HCT116 (cell line): ENCODE data around the gene YY1. TPM values are rescaled to one million over a fixed set of nuclear protein-coding genes. Genes with fewer than 3 reads are reported as not detected.

Experiments used
- ATAC-seq: fragments of 200-7000 bp; cut with Tn5 transposase; 2 replicates; pipeline ENCODE4 v1.9.1; 2020; ENCODE audit warnings: mild to moderate bottlenecking, moderate library complexity
- BruUV-seq: library from RNA; stranded (reverse); fragments of 400-500 nt; replicated peaks from 2 replicates; lab custom pipeline; 2021; lab: Mats Ljungman, UMichigan
- CTCF ChIA-PET: fragments of 300-600 bp; sonication (Branson Sonifier 250); formaldehyde crosslinking; loops from one replicate; lab custom pipeline; 2021; ENCODE audit warnings: antibody characterized with exemption; lab: Charles Lee
- POLR2A ChIA-PET: fragments of 300-600, 350-600 bp; sonication (Branson Sonifier 250); formaldehyde crosslinking; loops from one replicate; lab custom pipeline; 2021; ENCODE audit warnings: antibody characterized with exemption; lab: Charles Lee
- RAD21 ChIA-PET, 2 experiments: fragments of 300-600 bp; sonication (Branson Sonifier 250); formaldehyde crosslinking; loops; one replicate each; lab custom pipeline; 2023; ENCODE audit warnings: low total read pairs in 2 of 2; ENCODE audit not compliant: uncharacterized antibody in 2 of 2, unreplicated experiment in 2 of 2, low non-redundant PET in 1 of 2; lab: Charles Lee
- DNase-seq: peaks from one replicate; pipeline ENCODE4 v3.0.0-alpha.2; 2010; ENCODE audit warnings: low read depth, low spot score
- H2AFZ ChIP-seq: fragments of 200-600 bp; shearing (Covaris generic), sonication (generic); 2 replicates; pipeline ENCODE4 v1.6.1; 2017; ENCODE audit warnings: low read depth, mixed run types, mixed read lengths, antibody characterized with exemption, low read length; ENCODE audit not compliant: poor library complexity, severe bottlenecking
- H3K27ac ChIP-seq: 2 replicates; pipeline ENCODE4 v1.5.1; 2012; ENCODE audit warnings: low read depth, low read length
- H3K27me3 ChIP-seq: fragments of 200-600 bp; sonication (generic); 2 replicates; pipeline ENCODE4 v1.6.1; 2016; ENCODE audit warnings: mixed run types, low read length, mixed read lengths; ENCODE audit not compliant: insufficient read depth
- H3K36me3 ChIP-seq, 2 experiments: fragments of 200-500 bp in 1 of 2; fragments of 200-600 bp in 1 of 2; sonication (Bioruptor generic) in 1 of 2; sonication (generic) in 1 of 2; 2 replicates each; pipeline versions ENCODE4 v1.5.1 to v1.6.1; 2014 to 2016; ENCODE audit warnings: low read length in 2 of 2, inconsistent platforms in 1 of 2, mixed read lengths in 1 of 2, mixed run types in 1 of 2; ENCODE audit not compliant: insufficient read depth in 2 of 2, control insufficient read depth in 1 of 2
- H3K4me1 ChIP-seq, 2 experiments: fragments of 200-600 bp in 1 of 2; sonication (generic) in 1 of 2; 2 replicates each; pipeline versions ENCODE4 v1.5.1 to v1.6.1; 2012 to 2017; ENCODE audit warnings: low read length in 2 of 2, inconsistent platforms in 1 of 2, mild to moderate bottlenecking in 1 of 2, mixed read lengths in 1 of 2, mixed run types in 1 of 2, moderate library complexity in 1 of 2; ENCODE audit not compliant: insufficient read depth in 2 of 2, control insufficient read depth in 1 of 2
- H3K4me2 ChIP-seq: fragments of 200-600 bp; sonication (generic); 2 replicates; pipeline ENCODE4 v1.6.1; 2017; ENCODE audit warnings: mixed run types, low read length, mixed read lengths
- H3K4me3 ChIP-seq, 2 experiments: fragments of 200-600 bp in 1 of 2; sonication (generic) in 1 of 2; replicated peaks in 1 of 2; 2 replicates each; pipeline ENCODE4 v1.5.1; 2011 to 2016; ENCODE audit warnings: low read length in 2 of 2, control low read depth in 1 of 2, low read depth in 1 of 2, mild to moderate bottlenecking in 1 of 2, mixed read lengths in 1 of 2, mixed run types in 1 of 2
- H3K79me2 ChIP-seq: fragments of 200-600 bp; sonication (generic); 2 replicates; pipeline ENCODE4 v1.6.1; 2017; ENCODE audit warnings: mild to moderate bottlenecking, mixed run types, low read length, moderate library complexity, mixed read lengths; ENCODE audit not compliant: insufficient read depth
- H3K9ac ChIP-seq: fragments of 200-600 bp; sonication (generic); 2 replicates; pipeline ENCODE4 v1.6.1; 2016; ENCODE audit warnings: low read length, mixed read lengths
- H3K9me2 ChIP-seq: fragments of 200-600 bp; sonication (generic), shearing (Covaris generic); 2 replicates; pipeline ENCODE4 v1.6.1; 2017; ENCODE audit warnings: mixed run types, mild to moderate bottlenecking, moderate library complexity; ENCODE audit not compliant: insufficient read depth
- H3K9me3 ChIP-seq, 2 experiments: fragments of 200-500 bp in 1 of 2; fragments of 200-600 bp in 1 of 2; sonication (Bioruptor generic) in 1 of 2; sonication (generic) in 1 of 2; 2 replicates each; pipeline ENCODE4 v1.6.1; 2014 to 2017; ENCODE audit warnings: low read length in 2 of 2, mixed read lengths in 2 of 2, inconsistent platforms in 1 of 2, low read depth in 1 of 2, mild to moderate bottlenecking in 1 of 2, mixed run types in 1 of 2, moderate library complexity in 1 of 2; ENCODE audit not compliant: control insufficient read depth in 1 of 2, insufficient read depth in 1 of 2
- H4K20me1 ChIP-seq: fragments of 200-600 bp; sonication (generic), shearing (Covaris generic); 2 replicates; pipeline ENCODE4 v1.6.1; 2017; ENCODE audit warnings: mixed run types, mild to moderate bottlenecking, moderate library complexity; ENCODE audit not compliant: insufficient read depth
- CBX3 ChIP-seq: IDR thresholded peaks from 2 replicates; pipeline ENCODE4 v1.6.1; 2012; ENCODE audit warnings: low read depth
- CEBPB ChIP-seq: IDR thresholded peaks from 2 replicates; pipeline ENCODE4 v1.6.1; 2012; ENCODE audit warnings: low read depth
- EGR1 ChIP-seq: IDR thresholded peaks from 2 replicates; pipeline ENCODE4 v1.6.1; 2012; ENCODE audit warnings: low read depth
- ELF1 ChIP-seq: IDR thresholded peaks from 2 replicates; pipeline ENCODE4 v1.6.1; 2012; ENCODE audit warnings: low read depth, borderline replicate concordance
- EZH2 ChIP-seq: fragments of 200-600 bp; sonication (generic); IDR thresholded peaks from 2 replicates; pipeline ENCODE4 v1.6.1; 2017; ENCODE audit warnings: antibody characterized with exemption, mixed run types
- EZH2phosphoT487 ChIP-seq: fragments of 200-600 bp; IDR thresholded peaks from 2 replicates; pipeline ENCODE4 v1.6.1; 2018; ENCODE audit warnings: antibody characterized with exemption, borderline replicate concordance
- FOSL1 ChIP-seq: IDR thresholded peaks from 2 replicates; pipeline ENCODE4 v1.6.1; 2012; ENCODE audit warnings: low read depth
- JUND ChIP-seq: IDR thresholded peaks from 2 replicates; pipeline ENCODE4 v1.6.1; 2012
- POLR2A ChIP-seq: IDR thresholded peaks from 2 replicates; pipeline ENCODE4 v1.7.0; 2011; ENCODE audit warnings: borderline replicate concordance; ENCODE audit not compliant: insufficient read depth, insufficient read length; ENCODE audit errors: extremely low read depth
- RAD21 ChIP-seq: IDR thresholded peaks from 2 replicates; pipeline ENCODE4 v1.6.1; 2012; ENCODE audit warnings: low read depth, mild to moderate bottlenecking
- SIN3A ChIP-seq: IDR thresholded peaks from 2 replicates; pipeline ENCODE4 v1.6.1; 2012; ENCODE audit warnings: low read depth
- SP1 ChIP-seq: IDR thresholded peaks from 2 replicates; pipeline ENCODE4 v1.6.1; 2012; ENCODE audit warnings: low read depth
- SRF ChIP-seq: IDR thresholded peaks from 2 replicates; pipeline ENCODE4 v1.6.1; 2012; ENCODE audit warnings: low read depth
- TCF7L2 ChIP-seq: IDR thresholded peaks from 2 replicates; pipeline ENCODE4 v1.7.0; 2011; ENCODE audit warnings: borderline replicate concordance, inconsistent platforms; ENCODE audit not compliant: insufficient read depth, insufficient read length; ENCODE audit errors: extremely low read depth
- YY1 ChIP-seq: IDR thresholded peaks from 2 replicates; pipeline ENCODE4 v1.6.1; 2011; ENCODE audit warnings: low read length, low read depth, moderate library complexity, mild to moderate bottlenecking; ENCODE audit not compliant: insufficient replicate concordance; ENCODE audit errors: extremely low read depth
- ZFX ChIP-seq: fragments of 450-650 bp; IDR thresholded peaks from 2 replicates; pipeline ENCODE4 v1.6.1; 2017
- ZNF274 ChIP-seq: fragments of 200-500 bp; sonication (Bioruptor generic); IDR thresholded peaks from 2 replicates; pipeline ENCODE4 v1.6.1; 2014; ENCODE audit warnings: mild to moderate bottlenecking, low read depth, low read length, inconsistent platforms
- intact Hi-C: fragments of 100-400 bp; cut with micrococcal nuclease; formaldehyde crosslinking; loops from 2 replicates; pipeline ENCODE4 v1.10.0; 2022
- total RNA-seq: library from RNA; stranded (reverse); gene quantifications from one replicate; pipeline ENCODE4 v1.2.1, GENCODE V29; 2021; ENCODE audit not compliant: unreplicated experiment
- TF ChIP-seq, protein P1 (sequence below): IDR thresholded peaks from 2 replicates; pipeline ENCODE4 v1.6.1; 2011; ENCODE audit warnings: mild to moderate bottlenecking, low read length, moderate library complexity; ENCODE audit not compliant: insufficient replicate concordance; ENCODE audit errors: extremely low read depth
- TF ChIP-seq, protein P2 (sequence below): IDR thresholded peaks from 2 replicates; pipeline ENCODE4 v1.6.1; 2012; ENCODE audit warnings: low read depth
- TF ChIP-seq, protein P3 (sequence below), 3 experiments: fragments of 200-600 bp in 1 of 3; sonication (generic) in 1 of 3; IDR thresholded peaks in 2 of 3; conservative IDR thresholded peaks in 1 of 3; 2 replicates each; pipeline ENCODE4 v1.5.1; 2012 to 2017; ENCODE audit warnings: low read depth in 2 of 3, low read length in 2 of 3, antibody characterized with exemption in 1 of 3, borderline replicate concordance in 1 of 3, control low read depth in 1 of 3, mild to moderate bottlenecking in 1 of 3, mixed read lengths in 1 of 3, mixed run types in 1 of 3, moderate library complexity in 1 of 3; ENCODE audit not compliant: insufficient read depth in 1 of 3

The YY1 gene
- total RNA-seq, 1 experiment from 2014 or later: 111 TPM

DNA sequence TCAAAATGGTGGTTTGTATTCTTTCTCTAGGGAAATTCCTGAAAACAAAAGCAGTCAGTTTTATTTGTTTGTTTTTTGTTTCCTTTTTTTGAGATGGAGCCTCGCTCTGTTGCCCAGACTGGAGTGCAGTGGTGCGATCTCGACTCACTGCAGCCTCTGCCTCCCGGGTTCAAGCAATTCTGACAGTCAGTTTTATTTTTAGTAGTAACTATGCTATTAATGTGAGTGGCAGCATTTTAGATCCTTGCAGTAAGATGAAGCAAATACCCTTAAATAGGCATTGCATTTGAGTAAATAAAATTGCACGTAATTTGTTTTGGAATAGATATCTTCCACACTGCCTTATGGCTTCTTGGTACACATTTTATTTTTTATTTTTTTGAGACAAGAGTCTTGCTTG is 23.6 kb downstream of the YY1 start:
- CTCF ChIA-PET: interaction anchor here (1.0 kb wide), 1 partner anchor 16 kb away, joined by 3 read pairs; no protein-coding TSS in a partner anchor

More for the DNA sequence above, 23.6 kb downstream of the YY1 start:
- Histone ChIP-seq H3K9me3 (no peaks in the 10 kb centered on the region), H3K79me2 (peaks cover 100% of the 10 kb centered on the region), H3K36me3 (peaks cover 6 to 16% of the 10 kb centered on the region in 2 experiments; a peak in 1 of 4 replicates), H3K9ac (no peak overlapping the region), H3K4me1 (no peaks in the 10 kb centered on the region), H3K27ac (no peak overlapping the region), H2AFZ (no peak overlapping the region), H3K27me3 (no peaks in the 10 kb centered on the region), H3K4me2 (no peak overlapping the region), H4K20me1 (peaks cover 28% of the 10 kb centered on the region; the same call in 1 of the 2 replicates), H3K9me2 (no peaks in the 10 kb centered on the region), H3K4me3 (no peak overlapping the region)
- no peak for DNase-seq
- ATAC-seq: no peak
- POLR2A ChIA-PET: no interaction called here
- intact Hi-C loops: no loop called here
- TF ChIP-seq, protein P1, sequence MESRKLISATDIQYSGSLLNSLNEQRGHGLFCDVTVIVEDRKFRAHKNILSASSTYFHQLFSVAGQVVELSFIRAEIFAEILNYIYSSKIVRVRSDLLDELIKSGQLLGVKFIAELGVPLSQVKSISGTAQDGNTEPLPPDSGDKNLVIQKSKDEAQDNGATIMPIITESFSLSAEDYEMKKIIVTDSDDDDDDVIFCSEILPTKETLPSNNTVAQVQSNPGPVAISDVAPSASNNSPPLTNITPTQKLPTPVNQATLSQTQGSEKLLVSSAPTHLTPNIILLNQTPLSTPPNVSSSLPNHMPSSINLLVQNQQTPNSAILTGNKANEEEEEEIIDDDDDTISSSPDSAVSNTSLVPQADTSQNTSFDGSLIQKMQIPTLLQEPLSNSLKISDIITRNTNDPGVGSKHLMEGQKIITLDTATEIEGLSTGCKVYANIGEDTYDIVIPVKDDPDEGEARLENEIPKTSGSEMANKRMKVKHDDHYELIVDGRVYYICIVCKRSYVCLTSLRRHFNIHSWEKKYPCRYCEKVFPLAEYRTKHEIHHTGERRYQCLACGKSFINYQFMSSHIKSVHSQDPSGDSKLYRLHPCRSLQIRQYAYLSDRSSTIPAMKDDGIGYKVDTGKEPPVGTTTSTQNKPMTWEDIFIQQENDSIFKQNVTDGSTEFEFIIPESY: no peak
- no peak for TF ChIP-seq EZH2
- TF ChIP-seq TCF7L2: no peak
- no peak for TF ChIP-seq SRF
- TF ChIP-seq ZFX: no peak
- TF ChIP-seq POLR2A: no peak
- TF ChIP-seq CEBPB: no peak
- TF ChIP-seq ZNF274: no peak
- TF ChIP-seq RAD21: no peak
- no peak for TF ChIP-seq JUND
- TF ChIP-seq, protein P2, sequence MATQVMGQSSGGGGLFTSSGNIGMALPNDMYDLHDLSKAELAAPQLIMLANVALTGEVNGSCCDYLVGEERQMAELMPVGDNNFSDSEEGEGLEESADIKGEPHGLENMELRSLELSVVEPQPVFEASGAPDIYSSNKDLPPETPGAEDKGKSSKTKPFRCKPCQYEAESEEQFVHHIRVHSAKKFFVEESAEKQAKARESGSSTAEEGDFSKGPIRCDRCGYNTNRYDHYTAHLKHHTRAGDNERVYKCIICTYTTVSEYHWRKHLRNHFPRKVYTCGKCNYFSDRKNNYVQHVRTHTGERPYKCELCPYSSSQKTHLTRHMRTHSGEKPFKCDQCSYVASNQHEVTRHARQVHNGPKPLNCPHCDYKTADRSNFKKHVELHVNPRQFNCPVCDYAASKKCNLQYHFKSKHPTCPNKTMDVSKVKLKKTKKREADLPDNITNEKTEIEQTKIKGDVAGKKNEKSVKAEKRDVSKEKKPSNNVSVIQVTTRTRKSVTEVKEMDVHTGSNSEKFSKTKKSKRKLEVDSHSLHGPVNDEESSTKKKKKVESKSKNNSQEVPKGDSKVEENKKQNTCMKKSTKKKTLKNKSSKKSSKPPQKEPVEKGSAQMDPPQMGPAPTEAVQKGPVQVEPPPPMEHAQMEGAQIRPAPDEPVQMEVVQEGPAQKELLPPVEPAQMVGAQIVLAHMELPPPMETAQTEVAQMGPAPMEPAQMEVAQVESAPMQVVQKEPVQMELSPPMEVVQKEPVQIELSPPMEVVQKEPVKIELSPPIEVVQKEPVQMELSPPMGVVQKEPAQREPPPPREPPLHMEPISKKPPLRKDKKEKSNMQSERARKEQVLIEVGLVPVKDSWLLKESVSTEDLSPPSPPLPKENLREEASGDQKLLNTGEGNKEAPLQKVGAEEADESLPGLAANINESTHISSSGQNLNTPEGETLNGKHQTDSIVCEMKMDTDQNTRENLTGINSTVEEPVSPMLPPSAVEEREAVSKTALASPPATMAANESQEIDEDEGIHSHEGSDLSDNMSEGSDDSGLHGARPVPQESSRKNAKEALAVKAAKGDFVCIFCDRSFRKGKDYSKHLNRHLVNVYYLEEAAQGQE: no peak
- no peak for TF ChIP-seq SP1
- no peak for TF ChIP-seq SIN3A
- TF ChIP-seq EZH2phosphoT487: no peak
- no peak for TF ChIP-seq FOSL1
- no peak for TF ChIP-seq YY1
- TF ChIP-seq CBX3: no peak
- TF ChIP-seq EGR1: no peak
- no peak for TF ChIP-seq ELF1
- TF ChIP-seq, protein P3, sequence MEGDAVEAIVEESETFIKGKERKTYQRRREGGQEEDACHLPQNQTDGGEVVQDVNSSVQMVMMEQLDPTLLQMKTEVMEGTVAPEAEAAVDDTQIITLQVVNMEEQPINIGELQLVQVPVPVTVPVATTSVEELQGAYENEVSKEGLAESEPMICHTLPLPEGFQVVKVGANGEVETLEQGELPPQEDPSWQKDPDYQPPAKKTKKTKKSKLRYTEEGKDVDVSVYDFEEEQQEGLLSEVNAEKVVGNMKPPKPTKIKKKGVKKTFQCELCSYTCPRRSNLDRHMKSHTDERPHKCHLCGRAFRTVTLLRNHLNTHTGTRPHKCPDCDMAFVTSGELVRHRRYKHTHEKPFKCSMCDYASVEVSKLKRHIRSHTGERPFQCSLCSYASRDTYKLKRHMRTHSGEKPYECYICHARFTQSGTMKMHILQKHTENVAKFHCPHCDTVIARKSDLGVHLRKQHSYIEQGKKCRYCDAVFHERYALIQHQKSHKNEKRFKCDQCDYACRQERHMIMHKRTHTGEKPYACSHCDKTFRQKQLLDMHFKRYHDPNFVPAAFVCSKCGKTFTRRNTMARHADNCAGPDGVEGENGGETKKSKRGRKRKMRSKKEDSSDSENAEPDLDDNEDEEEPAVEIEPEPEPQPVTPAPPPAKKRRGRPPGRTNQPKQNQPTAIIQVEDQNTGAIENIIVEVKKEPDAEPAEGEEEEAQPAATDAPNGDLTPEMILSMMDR (IDR thresholded peaks at IDR 0.05 in 2 of 3, conservative IDR thresholded peaks at IDR 0.05 in 1 of 3; ENCODE audit: borderline replicate concordance in 1 of 3, insufficient read depth in 1 of 3, low read depth in 2 of 3, low read length in 2 of 3): no peak
- BruUV-seq: no TSS peak
- RAD21 ChIA-PET: no interaction called here
